PC-3 (cell line): ENCODE results near the gene SELENOS. TPM values are rescaled to one million over a fixed set of nuclear protein-coding genes. Genes with fewer than 3 reads are reported as not detected.

ENCODE experiments used
- ATAC-seq: fragments of 200-7000 bp; cut with Tn5 transposase; 2 replicates; pipeline ENCODE4 v1.9.1; 2020; ENCODE audit warnings: mild to moderate bottlenecking, moderate library complexity
- BruUV-seq: library from RNA; stranded (reverse); fragments of 400-500 nt; replicated peaks from 2 replicates; lab custom pipeline; 2021; lab: Mats Ljungman, UMichigan
- CTCF ChIA-PET: fragments of 300-600 bp; sonication (Branson Sonifier 250); formaldehyde crosslinking; loops from one replicate; lab custom pipeline; 2022; ENCODE audit warnings: antibody characterized with exemption; lab: Charles Lee
- POLR2A ChIA-PET: fragments of 300-600 bp; sonication (Branson Sonifier 250); formaldehyde crosslinking; loops from one replicate; lab custom pipeline; 2022; ENCODE audit warnings: antibody characterized with exemption; ENCODE audit not compliant: unreplicated experiment; lab: Charles Lee
- DNase-seq: peaks from one replicate; pipeline ENCODE4 v3.0.0-alpha.2; 2015
- H2AFZ ChIP-seq: fragments of 300-600 bp; sonication (generic); 2 replicates; pipeline ENCODE4 v1.6.0; 2016; ENCODE audit warnings: antibody characterized with exemption, low read length
- H3F3A ChIP-seq: fragments of 300-600 bp; sonication (generic); one replicate; pipeline ENCODE4 v1.6.0; 2017; ENCODE audit warnings: antibody characterized with exemption, low read length, control low read depth, mild to moderate bottlenecking; ENCODE audit not compliant: unreplicated experiment
- H3K27ac ChIP-seq: fragments of 300-600 bp; sonication (generic); 2 replicates; pipeline ENCODE4 v1.5.1; 2016; ENCODE audit warnings: mild to moderate bottlenecking, low read length
- H3K27me3 ChIP-seq: fragments of 300-600 bp; sonication (generic); 2 replicates; pipeline ENCODE4 v1.6.1; 2016; ENCODE audit warnings: low read length, mixed read lengths
- H3K36me3 ChIP-seq: fragments of 300-600 bp; sonication (generic); 2 replicates; pipeline ENCODE4 v1.6.1; 2016; ENCODE audit warnings: low read depth, mixed run types, low read length, mixed read lengths
- H3K4me1 ChIP-seq: fragments of 300-600 bp; sonication (generic); 2 replicates; pipeline ENCODE4 v1.5.1; 2016; ENCODE audit warnings: low read length; ENCODE audit not compliant: insufficient read depth
- H3K4me2 ChIP-seq: fragments of 300-600 bp; sonication (generic); 2 replicates; pipeline ENCODE4 v1.6.0; 2016; ENCODE audit warnings: low read length
- H3K4me3 ChIP-seq: fragments of 300-600 bp; sonication (generic); 2 replicates; pipeline ENCODE4 v1.5.1; 2016; ENCODE audit warnings: mild to moderate bottlenecking, low read length, mixed read lengths
- H3K79me2 ChIP-seq: fragments of 300-600 bp; sonication (generic); 2 replicates; pipeline ENCODE4 v1.6.1; 2017; ENCODE audit warnings: low read length, mixed read lengths
- H3K9ac ChIP-seq: fragments of 300-600 bp; sonication (generic); 2 replicates; pipeline ENCODE4 v1.6.0; 2016; ENCODE audit warnings: mild to moderate bottlenecking, low read length
- H3K9me2 ChIP-seq: fragments of 300-600 bp; sonication (generic); replicated peaks from 2 replicates; pipeline ENCODE4 v1.6.1; 2016; ENCODE audit warnings: mixed run types, low read length, mixed read lengths
- H3K9me3 ChIP-seq: fragments of 300-600 bp; sonication (generic); 2 replicates; pipeline ENCODE4 v1.6.1; 2016; ENCODE audit warnings: low read length, mixed read lengths
- H4K20me1 ChIP-seq: fragments of 300-600 bp; sonication (generic); 2 replicates; pipeline ENCODE4 v1.6.1; 2016; ENCODE audit warnings: low read length, mixed read lengths
- EZH2 ChIP-seq: fragments of 300-600 bp; sonication (generic); IDR thresholded peaks from one replicate; pipeline ENCODE4 v1.6.1; 2017; ENCODE audit warnings: antibody characterized with exemption, mild to moderate bottlenecking, low read length; ENCODE audit not compliant: unreplicated experiment
- EZH2phosphoT487 ChIP-seq: fragments of 300-600 bp; sonication (generic); IDR thresholded peaks from 2 replicates; pipeline ENCODE4 v1.6.1; 2018; ENCODE audit warnings: mild to moderate bottlenecking, antibody characterized with exemption, low read length, borderline replicate concordance
- intact Hi-C: fragments of 100-400 bp; cut with micrococcal nuclease; formaldehyde crosslinking; loops from 2 replicates; pipeline ENCODE4 v1.9.0; 2023
- total RNA-seq: library from RNA; depleted of rRNA; stranded (reverse); fragments of >200 nt; gene quantifications from 2 replicates; pipeline ENCODE4 v1.2.3, GENCODE V29; 2014
- TF ChIP-seq, protein P1 (sequence below): fragments of 300-600 bp; sonication (generic); conservative IDR thresholded peaks from 2 replicates; pipeline ENCODE4 v1.5.1; 2017; ENCODE audit warnings: antibody characterized with exemption, low read depth, mild to moderate bottlenecking, low read length

Gene SELENOS
- total RNA-seq, 1 experiment from 2014 or later, result 40.1 TPM

DNA sequence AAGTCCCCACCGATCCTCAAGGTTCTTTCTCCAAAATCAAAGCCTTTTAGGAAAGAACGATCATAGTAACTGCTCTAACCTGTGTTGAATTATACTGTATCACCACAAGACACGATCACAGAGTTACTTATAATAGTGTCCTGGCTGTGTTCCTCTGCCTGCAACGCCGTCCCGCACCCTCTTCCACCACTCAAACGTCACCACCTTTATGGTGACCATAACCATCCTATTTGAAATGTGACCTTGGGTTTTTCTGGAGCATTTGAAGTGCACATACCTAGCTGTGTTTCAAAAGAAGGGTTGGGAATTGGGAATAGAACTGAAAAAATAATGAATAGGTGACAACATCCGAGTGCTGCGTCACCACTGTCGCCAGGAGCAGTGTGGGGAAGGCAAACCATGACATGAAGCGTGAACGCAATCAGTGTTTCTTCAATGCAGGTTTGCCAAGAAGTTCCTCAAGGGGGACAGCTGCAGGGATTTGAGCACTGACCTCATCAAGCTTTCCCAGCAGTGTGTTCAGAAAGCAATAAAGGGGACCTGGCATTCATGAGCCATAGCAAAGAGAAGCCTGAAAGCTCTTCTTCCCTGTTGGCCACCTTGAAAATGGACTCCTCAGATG lies 769 bp upstream of the SELENOS start:
- TF ChIP-seq EZH2phosphoT487 (no peak), EZH2 (no peak)
- TF ChIP-seq, protein P1, sequence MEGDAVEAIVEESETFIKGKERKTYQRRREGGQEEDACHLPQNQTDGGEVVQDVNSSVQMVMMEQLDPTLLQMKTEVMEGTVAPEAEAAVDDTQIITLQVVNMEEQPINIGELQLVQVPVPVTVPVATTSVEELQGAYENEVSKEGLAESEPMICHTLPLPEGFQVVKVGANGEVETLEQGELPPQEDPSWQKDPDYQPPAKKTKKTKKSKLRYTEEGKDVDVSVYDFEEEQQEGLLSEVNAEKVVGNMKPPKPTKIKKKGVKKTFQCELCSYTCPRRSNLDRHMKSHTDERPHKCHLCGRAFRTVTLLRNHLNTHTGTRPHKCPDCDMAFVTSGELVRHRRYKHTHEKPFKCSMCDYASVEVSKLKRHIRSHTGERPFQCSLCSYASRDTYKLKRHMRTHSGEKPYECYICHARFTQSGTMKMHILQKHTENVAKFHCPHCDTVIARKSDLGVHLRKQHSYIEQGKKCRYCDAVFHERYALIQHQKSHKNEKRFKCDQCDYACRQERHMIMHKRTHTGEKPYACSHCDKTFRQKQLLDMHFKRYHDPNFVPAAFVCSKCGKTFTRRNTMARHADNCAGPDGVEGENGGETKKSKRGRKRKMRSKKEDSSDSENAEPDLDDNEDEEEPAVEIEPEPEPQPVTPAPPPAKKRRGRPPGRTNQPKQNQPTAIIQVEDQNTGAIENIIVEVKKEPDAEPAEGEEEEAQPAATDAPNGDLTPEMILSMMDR, result no peak
- intact Hi-C loops, result no loop called here

DNA sequence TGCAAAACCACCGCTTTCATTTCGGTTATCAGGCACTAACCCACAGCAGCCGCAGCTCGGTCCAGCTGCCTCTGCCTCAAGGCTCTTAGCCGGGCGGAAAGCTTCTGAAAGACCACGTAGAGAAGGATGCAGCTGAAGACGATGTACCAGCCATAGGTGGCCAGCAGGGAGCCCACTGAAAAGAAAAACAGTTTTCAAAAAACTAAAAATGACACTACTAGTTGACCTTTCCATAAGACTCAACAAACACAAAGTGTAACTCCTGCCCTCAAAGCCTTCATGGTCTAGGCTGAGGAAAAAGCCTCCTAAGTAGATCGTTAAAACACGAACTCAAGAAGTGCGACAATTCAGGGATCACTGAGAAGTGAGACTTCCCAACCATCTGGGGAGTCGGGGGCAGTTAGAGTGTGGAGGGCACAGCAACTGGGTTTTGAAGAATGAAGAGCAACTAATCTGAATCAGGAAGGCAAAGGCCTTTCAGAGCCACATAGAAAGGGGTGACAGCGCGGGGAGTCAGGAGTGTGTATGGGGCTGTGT lies 716 bp downstream of the SELENOS start:
- H3K36me3 ChIP-seq, result peaks cover 40% of the 10 kb centered on the region
- ATAC-seq, result peak; percentile 30
- ChIA-PET POLR2A (no interaction called here), CTCF (no interaction called here)
- no peaks in the 10 kb centered on the region for H4K20me1 ChIP-seq
- no peaks in the 10 kb centered on the region for H3F3A ChIP-seq
- intact Hi-C loops, result no loop called here
- H2AFZ ChIP-seq, result peak overlapping the region; percentile 84
- peaks cover 24% of the 10 kb centered on the region for H3K79me2 ChIP-seq
- 0 out of 2 replicates have a peak, but pooled peaks cover 13% of the 10 kb centered on the region for H3K4me1 ChIP-seq
- H3K27me3 ChIP-seq, result no peaks in the 10 kb centered on the region
- no peaks in the 10 kb centered on the region for H3K9me2 ChIP-seq
- H3K9ac ChIP-seq, result peak overlapping the region; percentile 91
- DNase-seq, result peak; percentile 37
- TF ChIP-seq, protein P1, result peak; percentile 54
- no peak for TF ChIP-seq EZH2
- H3K4me3 ChIP-seq, result peak overlapping the region; percentile 81
- H3K9me3 ChIP-seq, result no peaks in the 10 kb centered on the region
- H3K4me2 ChIP-seq, result peak overlapping the region; percentile 84
- TSS peak; percentile 39 for BruUV-seq
- peak overlapping the region; percentile 20 for H3K27ac ChIP-seq

More for the DNA sequence above, 769 bp upstream of the SELENOS start:
- Histone ChIP-seq H3K4me3 (peak overlapping the region; percentile 81), H3K9me2 (no peaks in the 10 kb centered on the region), H3K79me2 (peaks cover 24% of the 10 kb centered on the region), H3K9ac (peak overlapping the region; percentile 91; the same call in 1 of the 2 replicates), H3K4me1 (0 out of 2 replicates have a peak, but pooled peaks cover 13% of the 10 kb centered on the region), H3K9me3 (no peaks in the 10 kb centered on the region), H3K27ac (no peak overlapping the region), H3K27me3 (no peaks in the 10 kb centered on the region), H2AFZ (peak overlapping the region; percentile 84), H4K20me1 (no peaks in the 10 kb centered on the region), H3K4me2 (peak overlapping the region; percentile 84), H3F3A (no peaks in the 10 kb centered on the region), H3K36me3 (peaks cover 39% of the 10 kb centered on the region)
- no peak for ATAC-seq
- TSS peak; percentile 90 for BruUV-seq
- DNase-seq, result no peak
- ChIA-PET POLR2A (no interaction called here), CTCF (no interaction called here)

DNA sequence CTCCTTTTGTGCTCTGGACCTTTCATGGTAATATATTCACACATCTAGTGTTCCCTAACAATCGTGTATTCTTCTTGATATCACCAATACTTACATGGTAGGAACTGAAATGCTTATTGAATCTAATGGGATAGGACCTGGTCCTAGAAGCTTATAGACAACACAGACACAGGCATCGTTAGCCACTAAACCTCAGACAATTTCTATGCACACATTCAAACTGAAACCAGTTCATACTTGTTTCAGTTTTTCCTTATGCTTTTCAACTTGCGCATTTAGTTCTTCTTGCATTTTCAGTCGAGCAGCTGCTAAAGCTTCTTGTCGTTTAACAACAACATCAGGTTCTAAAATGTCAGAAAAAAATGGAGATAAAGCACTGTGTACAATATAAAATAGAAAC lies 2.3 kb downstream of the SELENOS start:
- Histone ChIP-seq H3K27me3 (no peaks in the 10 kb centered on the region), H3K27ac (no peak overlapping the region), H3K9me2 (no peaks in the 10 kb centered on the region), H4K20me1 (no peaks in the 10 kb centered on the region), H3K4me2 (no peak overlapping the region), H3K4me3 (no peak overlapping the region), H3K36me3 (peaks cover 50% of the 10 kb centered on the region), H3F3A (no peaks in the 10 kb centered on the region), H2AFZ (no peak overlapping the region), H3K9ac (no peak overlapping the region), H3K4me1 (0 out of 2 replicates have a peak, but pooled peaks cover 13% of the 10 kb centered on the region), H3K9me3 (no peaks in the 10 kb centered on the region), H3K79me2 (peaks cover 24% of the 10 kb centered on the region)
- TF ChIP-seq EZH2 (no peak), EZH2phosphoT487 (no peak)
- TF ChIP-seq, protein P1, result no peak
- intact Hi-C loops, result no loop called here
- DNase-seq, result no peak
- CTCF ChIA-PET, result no interaction called here
- BruUV-seq, result no TSS peak
- ATAC-seq, result no peak
- POLR2A ChIA-PET, result no interaction called here
